ENCODE data around the gene ZNF215.

DNA sequence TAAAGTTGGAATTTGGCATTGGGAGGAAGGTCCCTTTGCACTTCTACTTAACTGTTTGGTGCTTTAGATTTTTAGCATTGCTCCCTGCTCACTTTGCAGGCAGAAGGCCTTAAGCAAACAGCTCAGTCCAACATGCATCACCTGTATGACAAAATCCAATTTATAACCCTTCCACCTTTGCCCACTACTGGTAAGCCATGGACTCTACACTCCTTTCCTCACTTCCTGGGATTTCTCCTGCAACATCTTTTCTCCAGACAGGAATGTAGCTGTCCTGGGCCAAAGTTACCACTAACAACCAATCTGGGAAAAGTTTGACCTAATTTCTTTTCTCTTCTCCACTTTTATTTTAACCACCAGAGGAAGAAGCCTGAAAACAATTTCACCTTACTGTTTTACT is 32.1 kb upstream of the ZNF215 start:
- TF ChIP-seq, protein P1, sequence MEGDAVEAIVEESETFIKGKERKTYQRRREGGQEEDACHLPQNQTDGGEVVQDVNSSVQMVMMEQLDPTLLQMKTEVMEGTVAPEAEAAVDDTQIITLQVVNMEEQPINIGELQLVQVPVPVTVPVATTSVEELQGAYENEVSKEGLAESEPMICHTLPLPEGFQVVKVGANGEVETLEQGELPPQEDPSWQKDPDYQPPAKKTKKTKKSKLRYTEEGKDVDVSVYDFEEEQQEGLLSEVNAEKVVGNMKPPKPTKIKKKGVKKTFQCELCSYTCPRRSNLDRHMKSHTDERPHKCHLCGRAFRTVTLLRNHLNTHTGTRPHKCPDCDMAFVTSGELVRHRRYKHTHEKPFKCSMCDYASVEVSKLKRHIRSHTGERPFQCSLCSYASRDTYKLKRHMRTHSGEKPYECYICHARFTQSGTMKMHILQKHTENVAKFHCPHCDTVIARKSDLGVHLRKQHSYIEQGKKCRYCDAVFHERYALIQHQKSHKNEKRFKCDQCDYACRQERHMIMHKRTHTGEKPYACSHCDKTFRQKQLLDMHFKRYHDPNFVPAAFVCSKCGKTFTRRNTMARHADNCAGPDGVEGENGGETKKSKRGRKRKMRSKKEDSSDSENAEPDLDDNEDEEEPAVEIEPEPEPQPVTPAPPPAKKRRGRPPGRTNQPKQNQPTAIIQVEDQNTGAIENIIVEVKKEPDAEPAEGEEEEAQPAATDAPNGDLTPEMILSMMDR (conservative IDR thresholded peaks at IDR 0.05 in 1 of 2, IDR thresholded peaks at IDR 0.05 in 1 of 2; ENCODE audit: extremely low read depth in 1 of 2, insufficient read depth in 1 of 2, low read depth in 1 of 2, low read length in 2 of 2) = no peak
- TF ChIP-seq EZH2 (IDR thresholded peaks at IDR 0.05; ENCODE audit: borderline replicate concordance, low read length) = no peak

All from mammary epithelial cell (primary cell).